A673 (cell line): ENCODE data around the gene AGAP5. TPM values are rescaled to one million over a fixed set of nuclear protein-coding genes. Genes with fewer than 3 reads are reported as not detected.
"Not testable (repeated sequence)": the region's sequence is repeated elsewhere in the genome, so short reads cannot be mapped to it uniquely, and the experiment has no call there.

Experiments used
- BruUV-seq: library from RNA; stranded (reverse); fragments of 400-500 nt; replicated peaks from 2 replicates; lab custom pipeline; 2021; lab: Mats Ljungman, UMichigan
- CTCF ChIA-PET: fragments of 300-600 bp; sonication (Branson Sonifier 250); formaldehyde crosslinking; loops from one replicate; lab custom pipeline; 2022; ENCODE audit warnings: antibody characterized with exemption; lab: Charles Lee
- POLR2A ChIA-PET: fragments of 300-600 bp; sonication (Branson Sonifier 250); formaldehyde crosslinking; loops from one replicate; lab custom pipeline; 2022; ENCODE audit warnings: antibody characterized with exemption; ENCODE audit not compliant: low non-redundant PET; lab: Charles Lee
- DNase-seq: peaks from one replicate; pipeline ENCODE4 v3.0.0-alpha.2; 2015; ENCODE audit warnings: low spot score
- H3K27ac ChIP-seq: fragments of 200-600 bp; sonication (generic); 2 replicates; pipeline ENCODE4 v1.5.1; 2016; ENCODE audit warnings: mixed run types, low read depth, mild to moderate bottlenecking, mixed read lengths, antibody characterized with exemption, low read length; ENCODE audit not compliant: poor library complexity, severe bottlenecking
- H3K27me3 ChIP-seq: fragments of 200-600 bp; sonication (generic); replicated peaks from 2 replicates; pipeline ENCODE4 v1.6.1; 2017; ENCODE audit warnings: mixed run types, low read depth, mild to moderate bottlenecking, mixed read lengths, antibody characterized with exemption, low read length; ENCODE audit not compliant: insufficient read depth, poor library complexity
- H3K36me3 ChIP-seq: fragments of 200-600 bp; sonication (generic); 2 replicates; pipeline ENCODE4 v1.6.1; 2016; ENCODE audit warnings: mixed run types, mild to moderate bottlenecking, mixed read lengths, antibody characterized with exemption, low read length; ENCODE audit not compliant: insufficient read depth, poor library complexity, severe bottlenecking
- H3K4me1 ChIP-seq: fragments of 200-600 bp; sonication (generic); 2 replicates; pipeline ENCODE4 v1.6.1; 2017; ENCODE audit warnings: mixed run types, mild to moderate bottlenecking, mixed read lengths, antibody characterized with exemption, low read length; ENCODE audit not compliant: insufficient read depth, poor library complexity, severe bottlenecking
- H3K4me3 ChIP-seq: fragments of 200-600 bp; sonication (generic); 2 replicates; pipeline ENCODE4 v1.5.1; 2016; ENCODE audit warnings: low read depth, mixed run types, mild to moderate bottlenecking, mixed read lengths, low read length; ENCODE audit not compliant: poor library complexity, severe bottlenecking
- H3K9me3 ChIP-seq: fragments of 200-600 bp; sonication (generic); 2 replicates; pipeline ENCODE4 v1.6.1; 2016; ENCODE audit warnings: mixed run types, low read depth, mild to moderate bottlenecking, mixed read lengths, antibody characterized with exemption, low read length; ENCODE audit not compliant: poor library complexity, severe bottlenecking
- EZH2 ChIP-seq: fragments of 200-600 bp; sonication (generic); IDR thresholded peaks from 2 replicates; pipeline ENCODE4 v1.6.1; 2017; ENCODE audit warnings: borderline replicate concordance, low read depth, mild to moderate bottlenecking, mixed read lengths, antibody characterized with exemption, low read length; ENCODE audit not compliant: poor library complexity, severe bottlenecking
- intact Hi-C: fragments of 100-400 bp; cut with micrococcal nuclease; formaldehyde crosslinking; loops from one replicate; pipeline ENCODE4 v1.10.0; 2022; ENCODE audit not compliant: unreplicated experiment
- total RNA-seq: library from RNA; stranded (reverse); gene quantifications from 2 replicates; pipeline ENCODE4 v1.2.3, GENCODE V29; 2021
- TF ChIP-seq, protein P1 (sequence below): fragments of 300-800, 200-600 bp; sonication (generic); conservative IDR thresholded peaks from 2 replicates; pipeline ENCODE4 v1.5.1; 2017; ENCODE audit warnings: low read depth, mild to moderate bottlenecking, antibody characterized with exemption, low read length, moderate library complexity, mixed read lengths

AGAP5 gene
- total RNA-seq, 1 experiment from 2014 or later, result 6.4 TPM

- Histone ChIP-seq H3K27ac (peak overlapping the region; percentile 93), H3K9me3 (no peaks in the 10 kb centered on the region), H3K36me3 (peaks cover 8% of the 10 kb centered on the region), H3K4me1 (peaks cover 6% of the 10 kb centered on the region), H3K4me3 (peak overlapping the region; percentile 79), H3K27me3 (no peaks in the 10 kb centered on the region)
- TSS peak; percentile 96 for BruUV-seq
- TF ChIP-seq, protein P1, sequence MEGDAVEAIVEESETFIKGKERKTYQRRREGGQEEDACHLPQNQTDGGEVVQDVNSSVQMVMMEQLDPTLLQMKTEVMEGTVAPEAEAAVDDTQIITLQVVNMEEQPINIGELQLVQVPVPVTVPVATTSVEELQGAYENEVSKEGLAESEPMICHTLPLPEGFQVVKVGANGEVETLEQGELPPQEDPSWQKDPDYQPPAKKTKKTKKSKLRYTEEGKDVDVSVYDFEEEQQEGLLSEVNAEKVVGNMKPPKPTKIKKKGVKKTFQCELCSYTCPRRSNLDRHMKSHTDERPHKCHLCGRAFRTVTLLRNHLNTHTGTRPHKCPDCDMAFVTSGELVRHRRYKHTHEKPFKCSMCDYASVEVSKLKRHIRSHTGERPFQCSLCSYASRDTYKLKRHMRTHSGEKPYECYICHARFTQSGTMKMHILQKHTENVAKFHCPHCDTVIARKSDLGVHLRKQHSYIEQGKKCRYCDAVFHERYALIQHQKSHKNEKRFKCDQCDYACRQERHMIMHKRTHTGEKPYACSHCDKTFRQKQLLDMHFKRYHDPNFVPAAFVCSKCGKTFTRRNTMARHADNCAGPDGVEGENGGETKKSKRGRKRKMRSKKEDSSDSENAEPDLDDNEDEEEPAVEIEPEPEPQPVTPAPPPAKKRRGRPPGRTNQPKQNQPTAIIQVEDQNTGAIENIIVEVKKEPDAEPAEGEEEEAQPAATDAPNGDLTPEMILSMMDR, result no peak
- TF ChIP-seq EZH2, result no peak
- CTCF ChIA-PET, result no interaction called here
- DNase-seq, result no peak
- POLR2A ChIA-PET, result interaction anchor here (0.5 to 0.6 kb wide), 3 partner anchors 65 to 569 kb away, joined by 3 to 6 read pairs (median 4); no protein-coding TSS in a partner anchor
- intact Hi-C loops, result no loop called here
Observed at GRCh38 chr10:73743327-73743904, 45.5 kb upstream of the AGAP5 start.

DNA sequence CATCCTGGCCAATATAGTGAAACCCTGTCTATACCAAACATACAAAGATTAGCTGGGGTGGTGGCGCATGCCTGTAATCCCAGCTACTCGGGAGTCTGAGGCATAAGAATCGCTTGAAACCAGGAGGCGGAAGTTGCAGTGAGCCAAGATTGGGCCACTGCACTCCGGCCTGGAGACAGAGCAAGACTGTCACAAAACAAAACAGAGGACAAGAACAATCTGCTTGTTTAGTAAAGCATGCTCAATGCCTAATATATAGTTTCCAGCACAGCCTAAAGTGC lies 44.5 kb upstream of the AGAP5 start:
- no peak overlapping the region for H3K4me3 ChIP-seq
- BruUV-seq, result no TSS peak
- intact Hi-C loops, result no loop called here
- no peak for DNase-seq
- H3K9me3 ChIP-seq, result no peaks in the 10 kb centered on the region
- peaks cover 8% of the 10 kb centered on the region for H3K36me3 ChIP-seq
- TF ChIP-seq EZH2, result no peak
- TF ChIP-seq, protein P1, result no peak
- no peaks in the 10 kb centered on the region for H3K27me3 ChIP-seq
- POLR2A ChIA-PET, result no interaction called here
- CTCF ChIA-PET, result no interaction called here
- H3K4me1 ChIP-seq, result peaks cover 6% of the 10 kb centered on the region
- H3K27ac ChIP-seq, result peak overlapping the region; percentile 93

- CTCF ChIA-PET, POLR2A ChIA-PET, intact Hi-C loops: not testable (repeated sequence)
Observed at GRCh38 chr10:73740501-73741254, 42.8 kb upstream of the AGAP5 start.

More at GRCh38 chr10:73740501-73741254, 42.8 kb upstream of the AGAP5 start:
- H3K4me3 ChIP-seq, H3K27me3 ChIP-seq, H3K4me1 ChIP-seq, H3K9me3 ChIP-seq, H3K36me3 ChIP-seq, H3K27ac ChIP-seq, DNase-seq, BruUV-seq: not testable (repeated sequence)
